Ovary (tissue), 3 donors: ENCODE measurements around the gene PES1.

Experiments
- EP300 ChIP-seq: sonication (generic); formaldehyde crosslinking; IDR thresholded peaks from one replicate; pipeline ENCODE4 v1.6.1; 2017; ENCODE audit warnings: antibody characterized with exemption
- POLR2A ChIP-seq: fragments of 450-650 bp; IDR thresholded peaks from one replicate; pipeline ENCODE4 v1.6.1; 2017; ENCODE audit warnings: antibody characterized with exemption, mild to moderate bottlenecking, moderate library complexity
- TF ChIP-seq, protein P1 (sequence below), 3 donors: fragments of 450-650 bp in 2 of 3; fragments of 200-600 bp in 1 of 3; IDR thresholded peaks; one replicate each; pipeline versions ENCODE4 v1.5.1 to v1.8.0; 2016 to 2022; ENCODE audit warnings: antibody characterized with exemption in 3 of 3, mild to moderate bottlenecking in 1 of 3
- donor health status: DM: no; HTN: no; CAD: no.

DNA sequence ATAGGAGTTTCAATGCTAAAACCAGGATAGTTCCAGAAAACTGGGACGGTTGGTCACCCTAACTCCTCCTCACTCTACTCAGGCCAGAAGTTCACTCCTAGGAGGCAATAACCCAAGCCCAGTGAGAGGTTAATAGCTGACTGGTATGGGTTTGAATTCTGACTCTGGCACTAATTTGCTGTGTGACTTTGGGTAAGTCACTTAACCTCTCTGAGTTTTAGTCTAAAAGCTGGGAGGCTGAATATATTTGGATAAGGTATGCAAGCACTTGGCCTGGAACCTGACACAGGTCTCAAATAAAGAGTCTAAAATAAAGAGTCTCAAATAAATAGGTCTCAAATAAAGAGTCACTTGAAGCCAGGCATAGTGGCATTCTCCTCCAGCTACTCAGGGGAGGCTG is 39.0 kb downstream of the PES1 start:
- TF ChIP-seq, protein P1, sequence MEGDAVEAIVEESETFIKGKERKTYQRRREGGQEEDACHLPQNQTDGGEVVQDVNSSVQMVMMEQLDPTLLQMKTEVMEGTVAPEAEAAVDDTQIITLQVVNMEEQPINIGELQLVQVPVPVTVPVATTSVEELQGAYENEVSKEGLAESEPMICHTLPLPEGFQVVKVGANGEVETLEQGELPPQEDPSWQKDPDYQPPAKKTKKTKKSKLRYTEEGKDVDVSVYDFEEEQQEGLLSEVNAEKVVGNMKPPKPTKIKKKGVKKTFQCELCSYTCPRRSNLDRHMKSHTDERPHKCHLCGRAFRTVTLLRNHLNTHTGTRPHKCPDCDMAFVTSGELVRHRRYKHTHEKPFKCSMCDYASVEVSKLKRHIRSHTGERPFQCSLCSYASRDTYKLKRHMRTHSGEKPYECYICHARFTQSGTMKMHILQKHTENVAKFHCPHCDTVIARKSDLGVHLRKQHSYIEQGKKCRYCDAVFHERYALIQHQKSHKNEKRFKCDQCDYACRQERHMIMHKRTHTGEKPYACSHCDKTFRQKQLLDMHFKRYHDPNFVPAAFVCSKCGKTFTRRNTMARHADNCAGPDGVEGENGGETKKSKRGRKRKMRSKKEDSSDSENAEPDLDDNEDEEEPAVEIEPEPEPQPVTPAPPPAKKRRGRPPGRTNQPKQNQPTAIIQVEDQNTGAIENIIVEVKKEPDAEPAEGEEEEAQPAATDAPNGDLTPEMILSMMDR (IDR thresholded peaks at IDR 0.05), result no peak
- no peak for TF ChIP-seq POLR2A
- no peak for TF ChIP-seq EP300
